Glomerular visceral epithelial cell (primary cell): ENCODE results near the gene RFC3.

Experiments
- DNase-seq: peaks from one replicate; pipeline ENCODE4 v3.0.0-alpha.2; 2016; ENCODE audit errors: extremely low spot score

Gene RFC3

DNA sequence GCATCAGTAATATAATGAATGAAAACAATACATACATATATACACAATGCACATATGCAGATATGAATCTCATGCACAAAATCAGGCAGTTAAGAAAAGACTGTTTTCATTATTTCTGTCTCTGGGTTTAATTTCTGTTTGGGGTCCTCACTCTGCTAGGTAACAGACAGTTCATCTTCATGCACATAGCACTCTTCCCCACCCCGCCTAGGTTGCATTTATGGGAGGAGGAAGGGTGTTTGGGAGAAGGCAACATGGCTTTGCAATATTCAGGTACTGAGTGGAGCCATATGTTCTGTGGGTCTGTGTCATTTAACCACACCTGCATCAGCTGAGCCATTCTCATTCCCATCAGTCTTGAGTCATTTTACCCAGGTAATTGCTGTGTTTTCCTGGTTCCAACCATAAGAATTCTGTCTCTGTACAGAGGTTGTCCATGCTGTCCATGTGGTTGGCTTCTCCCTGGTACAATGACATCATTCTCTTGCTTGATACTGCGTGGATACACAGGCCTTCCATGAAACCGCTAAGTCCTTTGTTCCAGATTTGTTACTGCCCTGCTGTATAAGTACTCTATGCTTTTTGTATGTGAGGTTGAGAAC is 45.3 kb downstream of the RFC3 start:
- no peak for DNase-seq

DNA sequence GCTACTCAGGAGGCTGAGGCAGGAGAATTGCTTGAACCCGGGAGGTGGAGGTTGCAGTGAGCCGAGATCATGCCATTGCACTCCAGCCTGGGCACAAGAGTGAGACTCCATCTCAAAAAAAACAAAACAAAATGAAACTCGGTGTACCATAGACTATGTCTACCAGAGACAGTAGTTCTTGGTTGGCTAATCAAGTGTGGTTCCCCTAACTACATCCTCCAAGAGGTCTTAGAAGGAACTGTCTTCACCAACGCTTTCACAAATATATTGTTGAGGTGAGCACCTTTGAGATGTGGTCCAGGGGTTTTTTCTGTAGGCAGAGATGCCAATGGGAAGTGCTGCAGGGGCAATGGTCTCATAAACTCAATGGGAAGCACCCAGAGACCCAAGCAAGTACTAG is 48.0 kb downstream of the RFC3 start:
- DNase-seq, result no peak

DNA sequence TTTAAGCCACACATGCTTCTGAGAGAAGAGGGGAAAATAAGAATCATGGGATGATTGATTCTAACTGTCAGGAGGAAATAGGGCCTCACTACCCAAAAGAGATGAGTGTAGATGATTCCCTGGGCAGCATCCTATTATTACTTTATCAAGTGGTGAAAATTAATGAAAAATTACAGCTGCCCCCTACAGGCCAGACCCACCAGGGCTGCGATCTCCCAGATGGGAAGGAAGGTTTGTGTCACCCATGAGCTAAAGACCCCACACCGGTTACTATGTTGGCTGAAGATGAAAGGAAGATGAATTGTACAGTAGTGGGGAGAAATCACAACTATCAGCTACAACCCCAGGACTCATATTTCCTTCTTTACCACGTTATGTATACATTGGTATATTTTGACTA is 49.5 kb downstream of the RFC3 start:
- no peak for DNase-seq

DNA sequence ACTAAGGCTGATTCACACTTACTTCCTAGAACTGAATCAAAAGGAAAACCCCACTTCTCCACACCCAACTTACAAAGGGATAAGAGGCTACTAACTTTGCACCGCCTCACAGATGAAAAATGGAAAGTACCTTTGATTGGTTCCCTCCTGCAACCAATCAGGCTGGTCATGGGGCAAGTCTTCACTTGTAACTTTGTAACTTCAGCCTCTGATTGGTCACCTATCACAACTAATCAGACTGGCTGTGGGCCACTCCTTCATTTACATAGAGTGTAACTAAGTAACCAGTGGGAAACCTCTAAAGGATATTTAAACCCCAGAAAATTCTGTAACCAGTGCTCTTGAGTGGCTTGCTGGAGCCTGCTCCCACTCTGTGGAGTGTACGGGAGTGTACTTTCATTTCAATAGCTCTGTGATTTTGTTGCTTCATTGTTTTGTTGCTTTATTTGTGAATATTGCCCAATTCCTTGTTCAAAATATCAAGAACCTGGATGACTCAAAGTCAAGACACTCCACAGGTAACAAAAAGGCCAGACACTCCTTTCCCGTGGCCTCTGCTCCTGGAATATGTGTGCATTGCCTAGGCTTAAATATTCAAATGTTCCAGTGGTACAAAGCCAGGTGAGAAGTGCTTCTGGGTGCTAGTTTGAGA is 50.5 kb downstream of the RFC3 start:
- DNase-seq, result no peak

DNA sequence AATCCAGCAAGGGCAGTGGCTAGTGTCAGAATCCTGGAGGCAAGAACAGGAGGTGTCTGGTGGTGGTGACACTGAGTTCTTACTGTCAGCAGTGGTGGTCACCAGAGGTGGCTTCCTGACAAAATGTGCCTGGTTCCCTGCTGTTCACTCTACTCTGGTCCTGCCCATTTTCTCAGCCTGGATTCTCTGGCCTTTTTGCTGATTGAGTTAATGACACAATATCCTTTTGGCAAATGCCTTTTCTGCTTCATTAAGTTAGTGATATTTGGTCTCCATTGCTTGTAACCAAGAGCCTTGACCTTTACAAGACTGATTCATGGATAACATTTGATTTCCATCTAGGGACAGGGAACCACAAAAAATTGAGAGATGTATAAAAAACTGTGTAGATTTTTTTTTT is 51.1 kb downstream of the RFC3 start:
- peak; percentile 50 for DNase-seq

DNA sequence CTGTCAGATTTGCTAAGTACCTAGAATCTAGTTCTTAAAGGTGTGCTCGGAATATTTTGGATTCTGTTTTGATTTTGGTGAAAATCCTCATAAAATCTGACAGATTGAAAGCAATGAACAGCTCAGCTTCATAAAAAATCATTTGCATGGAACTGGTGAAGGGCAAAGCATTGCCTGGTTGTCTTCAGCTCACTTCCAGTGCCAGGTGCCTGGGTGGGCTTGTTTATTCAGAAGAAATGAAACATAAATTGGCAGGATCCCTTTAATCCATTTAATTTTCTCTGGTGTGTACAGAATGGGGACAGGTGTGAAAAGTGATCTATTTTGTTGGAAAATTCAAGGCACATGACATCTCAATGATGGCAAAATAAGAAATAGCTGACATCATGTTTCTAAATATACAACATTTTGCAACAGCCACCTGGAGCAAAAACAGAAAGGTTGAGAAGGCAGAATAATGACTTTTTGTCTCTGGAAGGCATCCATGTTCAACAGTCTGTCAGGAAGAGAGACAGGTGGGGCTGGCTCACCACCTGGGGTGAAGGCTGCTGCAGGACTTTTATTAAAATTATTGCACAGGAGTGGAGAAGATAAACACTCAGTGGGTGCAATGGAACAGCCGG is 52.2 kb downstream of the RFC3 start:
- no peak for DNase-seq

DNA sequence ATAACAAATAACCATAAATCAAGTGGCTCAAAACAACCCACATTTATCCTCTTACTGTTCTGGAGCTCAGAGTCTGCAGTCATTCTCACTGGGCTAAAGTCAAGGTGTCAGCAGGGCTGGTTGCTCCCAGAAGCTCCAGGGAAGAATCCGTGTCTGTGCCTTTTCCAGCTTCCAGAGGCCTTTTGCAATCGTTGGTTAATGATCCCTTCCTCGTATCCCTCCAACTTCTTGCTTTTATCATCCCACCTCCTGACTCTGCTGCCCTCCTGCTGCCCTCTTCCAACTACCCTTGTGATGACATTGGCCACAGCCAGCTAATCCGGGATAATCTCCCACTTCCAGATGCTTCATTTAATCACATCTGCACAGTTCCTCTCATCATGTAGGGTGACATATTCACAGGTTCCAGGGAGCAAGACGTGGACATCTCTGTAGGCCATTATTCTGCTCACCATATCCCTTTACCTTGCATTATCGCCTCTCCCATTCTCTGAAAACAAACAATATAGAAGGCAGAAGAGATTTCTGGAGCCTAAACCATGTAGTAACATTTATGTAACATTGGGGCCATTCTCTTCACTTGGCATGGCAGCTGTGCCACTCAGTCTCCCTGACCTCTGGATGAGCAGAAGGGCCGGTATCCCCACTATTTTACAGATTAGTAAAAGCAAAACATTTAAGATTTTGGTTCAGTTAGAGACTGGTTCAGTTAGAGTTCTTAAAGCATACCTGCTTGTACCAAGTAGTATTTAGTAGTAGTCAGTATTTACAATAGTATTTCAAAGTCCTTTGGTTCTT is 53.5 kb downstream of the RFC3 start:
- DNase-seq, result no peak

DNA sequence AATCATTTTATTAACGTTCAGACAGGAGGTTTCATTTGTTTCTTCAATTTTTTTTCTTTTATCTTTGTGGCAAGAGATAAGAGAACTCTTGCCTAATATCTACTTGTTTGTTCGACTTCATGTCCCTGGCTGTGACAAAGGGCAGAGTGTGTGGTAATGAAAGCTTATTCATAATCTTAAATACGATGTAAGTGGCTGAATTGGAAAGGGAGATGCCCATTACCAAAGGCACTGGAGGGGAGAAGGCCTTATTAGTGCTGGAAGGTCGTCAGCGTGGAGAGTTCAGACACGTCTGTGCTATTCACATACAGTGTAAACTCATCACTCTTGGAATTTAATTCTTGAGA is 54.0 kb downstream of the RFC3 start:
- DNase-seq, result no peak

DNA sequence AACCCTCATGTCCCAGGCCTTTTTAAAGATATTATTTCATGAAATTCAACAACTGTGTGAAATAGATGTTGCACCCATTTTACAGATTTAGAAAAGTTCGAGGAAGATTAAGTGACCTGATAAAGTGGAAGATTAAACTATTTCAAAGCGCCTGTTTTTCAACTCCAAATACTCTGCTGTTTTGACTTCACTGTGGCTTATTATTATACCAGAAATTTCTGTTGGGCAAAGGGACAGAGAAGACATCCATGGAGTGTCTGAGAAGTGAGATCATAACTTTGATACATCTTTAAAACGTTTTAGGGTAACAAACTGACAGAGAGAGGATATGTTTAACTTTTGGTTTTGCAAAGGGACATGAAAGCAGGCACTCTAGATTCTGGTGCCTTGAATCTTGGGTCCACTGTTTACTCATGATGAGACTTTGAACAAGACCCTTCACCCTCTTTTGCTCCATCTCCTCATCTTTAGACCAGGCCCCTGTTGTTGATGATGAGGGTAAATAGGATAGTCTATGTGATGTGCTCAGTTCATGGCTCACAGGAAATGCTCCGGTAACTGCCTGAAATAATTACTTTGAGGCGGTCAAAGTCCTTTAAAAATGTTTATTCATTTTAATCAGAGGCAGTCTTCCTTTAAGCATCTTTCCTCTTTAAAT is 55.4 kb downstream of the RFC3 start:
- no peak for DNase-seq

DNA sequence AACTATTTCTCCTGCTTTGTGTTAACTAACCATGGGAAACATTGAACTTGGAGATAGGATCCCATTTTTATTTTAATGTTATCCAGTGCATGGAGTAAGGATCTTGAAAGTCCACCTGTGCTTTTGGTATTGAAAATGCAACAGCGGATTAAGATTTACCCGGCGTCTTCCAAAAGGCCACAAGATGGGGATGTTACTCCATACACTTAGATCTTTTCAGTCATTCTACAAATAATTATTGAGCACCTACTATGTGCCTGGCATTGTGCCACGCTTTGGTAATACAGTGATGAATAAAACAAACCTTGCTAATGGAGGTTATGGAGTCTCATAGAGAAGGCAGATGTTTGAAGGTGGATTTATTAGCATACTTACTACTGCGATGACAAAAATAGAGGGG is 56.9 kb downstream of the RFC3 start:
- DNase-seq, result no peak

DNA sequence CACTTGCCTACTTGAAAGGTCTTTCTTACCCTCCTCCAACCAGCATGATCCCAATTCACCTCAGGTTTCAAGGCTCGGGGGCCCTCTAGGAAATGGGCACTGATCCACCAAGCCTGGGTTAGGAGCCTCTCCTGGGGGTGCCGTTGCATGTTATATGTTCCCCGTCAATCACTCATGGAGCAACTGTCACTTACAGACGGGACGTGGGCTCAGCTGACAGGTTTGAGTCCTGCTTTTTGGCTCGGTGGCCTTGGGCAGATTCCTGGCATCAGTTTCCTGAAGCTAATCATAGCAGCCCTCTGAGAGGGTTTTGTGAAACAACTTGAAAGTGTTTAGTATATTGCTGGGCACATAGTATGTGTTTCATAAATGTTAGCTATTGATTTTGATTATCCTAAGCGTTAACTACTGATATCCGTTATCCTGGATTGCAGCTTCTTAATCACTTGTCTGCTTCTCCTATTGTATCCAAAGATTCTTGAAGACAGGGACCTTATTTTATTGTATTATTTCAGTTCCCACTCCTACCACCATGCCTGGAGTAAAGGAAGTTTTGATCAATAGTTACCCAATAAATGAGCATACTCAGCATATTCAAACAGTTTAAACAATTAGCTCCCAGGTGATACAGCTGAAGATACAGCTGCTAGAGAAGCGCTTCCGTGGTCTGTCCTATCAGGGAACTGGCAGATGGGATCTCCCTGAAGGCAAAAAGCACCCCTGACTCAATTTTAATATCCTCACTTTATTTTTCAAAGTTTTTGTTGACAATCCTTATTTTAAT is 57.9 kb downstream of the RFC3 start:
- no peak for DNase-seq

DNA sequence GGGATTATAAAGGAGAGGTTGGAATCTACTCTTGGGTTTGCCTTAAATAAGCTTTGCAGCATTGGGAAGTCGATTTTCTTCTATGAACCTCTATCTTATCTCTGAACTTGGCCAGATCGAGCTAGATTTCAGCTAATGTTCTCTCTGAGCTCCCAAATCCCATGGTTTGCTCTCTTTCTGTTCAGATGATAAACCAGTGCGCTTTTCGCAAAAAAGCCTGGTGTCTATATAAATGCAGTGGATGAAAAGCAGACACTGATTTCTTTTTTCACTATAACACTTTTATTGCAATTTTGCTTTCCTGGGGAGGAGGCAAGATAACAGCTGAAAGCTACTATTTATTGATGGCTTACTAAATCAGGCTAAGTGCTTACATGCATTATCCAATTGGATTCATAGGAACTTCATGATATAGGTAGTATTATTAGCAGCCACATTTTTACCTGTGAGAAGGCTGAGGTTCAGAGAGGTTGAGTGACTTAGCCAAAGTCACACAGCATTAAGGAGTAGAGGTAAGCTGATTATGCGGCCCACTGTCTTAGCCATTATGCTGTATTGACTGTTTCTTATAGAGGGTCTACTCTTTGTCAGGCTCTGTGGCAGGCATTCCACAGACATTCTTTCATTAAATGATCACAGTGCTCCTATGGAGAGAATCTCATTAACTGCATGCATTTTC is 58.9 kb downstream of the RFC3 start:
- DNase-seq, result no peak

DNA sequence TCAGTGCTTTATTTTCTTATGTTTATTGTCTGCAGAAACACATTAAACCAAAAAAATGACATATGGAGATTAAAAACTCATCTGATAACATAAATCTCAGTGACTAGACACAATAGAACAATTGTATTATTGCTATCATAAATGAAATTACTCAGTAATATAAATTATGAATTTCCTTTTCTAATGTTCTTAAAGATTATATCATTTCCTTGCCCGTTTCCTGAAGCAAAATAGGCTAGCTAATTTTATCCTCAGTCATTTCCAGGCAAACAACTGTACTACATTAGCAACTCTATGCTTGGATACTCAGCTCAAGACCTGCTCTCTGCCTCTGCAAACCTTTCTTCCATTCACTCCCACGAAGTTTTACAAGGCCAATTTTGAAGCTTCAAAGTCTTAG is 61.2 kb downstream of the RFC3 start:
- no peak for DNase-seq

DNA sequence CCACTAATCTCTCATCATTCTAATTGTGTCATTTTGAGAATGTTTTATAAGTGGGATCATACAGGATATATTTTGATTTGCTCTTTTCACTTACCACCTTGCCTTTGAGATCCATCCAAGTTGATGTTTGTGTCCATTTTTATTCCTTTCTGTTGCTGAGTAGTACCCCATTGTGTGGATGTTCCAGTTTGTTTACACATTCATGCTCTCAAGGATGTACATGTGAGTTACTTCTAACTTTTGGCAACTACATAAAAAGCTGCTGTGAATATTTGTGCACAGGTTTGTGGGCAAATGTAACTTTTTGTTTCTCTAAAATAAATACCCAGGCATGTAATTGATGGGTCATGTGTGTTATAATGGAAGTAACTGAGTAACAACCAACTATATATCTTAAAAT is 64.9 kb downstream of the RFC3 start:
- DNase-seq, result no peak

DNA sequence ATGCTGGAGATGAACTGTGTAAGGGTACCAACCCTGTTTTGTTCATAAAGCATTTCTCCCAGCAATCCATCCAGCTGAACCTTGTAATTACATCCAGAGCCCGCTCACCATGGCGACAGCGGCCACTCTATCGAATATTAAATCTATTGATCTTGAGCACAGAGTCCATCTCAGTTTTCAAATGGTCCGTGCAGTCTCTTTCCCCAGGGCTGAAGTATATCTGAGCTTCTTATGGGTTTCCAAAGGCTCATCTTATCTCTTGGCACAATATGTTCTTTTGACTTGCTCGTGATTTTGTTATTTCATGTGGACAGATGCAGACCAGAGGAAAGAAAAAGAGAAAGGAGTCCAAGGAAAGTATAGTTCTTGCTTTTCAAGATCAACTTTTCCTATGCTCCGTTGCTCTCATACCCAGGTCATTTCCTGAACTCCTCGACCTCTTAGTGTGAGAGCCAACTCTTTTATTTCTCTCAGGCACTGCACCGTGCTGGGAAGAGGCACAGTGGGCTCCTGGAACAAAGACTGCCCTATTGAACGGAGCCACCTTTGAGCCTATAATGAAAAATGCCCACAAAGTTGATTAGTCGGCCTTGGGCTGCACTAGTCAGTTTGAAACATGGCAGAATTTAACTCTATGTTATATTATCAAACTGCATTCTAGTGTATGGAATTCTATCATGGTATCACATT is 66.7 kb downstream of the RFC3 start:
- no peak for DNase-seq
